ENCODE results near the gene NPL. TPM values are rescaled to one million over a fixed set of nuclear protein-coding genes. Genes with fewer than 3 reads are reported as not detected.

The NPL gene
- total RNA-seq, 1 donor from 2014 or later: 9.1 TPM

DNA sequence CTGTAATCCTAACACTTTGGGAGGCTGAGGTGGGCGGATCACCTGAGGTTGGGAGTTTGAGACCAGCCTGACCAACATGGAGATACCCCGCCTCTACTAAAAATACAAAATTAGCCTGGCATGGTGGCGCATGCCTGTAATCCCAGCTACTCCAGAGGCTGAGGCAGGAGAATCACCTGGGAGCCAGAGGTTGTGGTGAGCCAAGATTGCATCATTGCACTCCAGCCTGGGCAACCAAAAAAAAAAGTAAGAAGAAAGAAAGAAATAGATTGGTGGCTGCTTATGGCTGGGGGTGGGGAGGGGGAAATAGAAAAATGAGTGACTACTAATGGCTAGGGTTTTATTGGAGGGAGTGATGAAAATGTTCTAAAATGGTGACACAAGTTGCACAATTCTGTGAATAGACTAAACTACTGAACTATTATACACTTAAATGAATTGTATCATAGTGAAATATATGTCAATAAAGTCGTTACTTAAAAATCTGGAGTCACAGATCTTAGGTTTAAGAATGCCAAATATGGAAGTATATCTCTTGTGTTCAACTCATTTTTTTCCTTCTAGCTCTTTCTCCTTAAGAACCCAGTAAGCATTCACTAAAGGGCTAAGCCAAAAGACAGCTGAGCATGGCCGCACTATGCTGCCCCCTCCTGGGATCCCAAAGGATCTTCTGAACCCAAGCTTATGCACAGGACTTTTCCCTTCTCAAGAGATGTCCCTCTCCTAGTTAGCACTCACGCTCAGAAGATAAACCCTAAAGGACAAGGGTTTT, 3.2 kb upstream of the NPL start:
- Mint-ChIP-seq H3K4me1 (peaks cover 42% of the 10 kb centered on the region), H3K27ac (ENCODE audit: unreplicated experiment) (no peak overlapping the region), H3K36me3 (ENCODE audit: low read depth) (no peaks in the 10 kb centered on the region)

DNA sequence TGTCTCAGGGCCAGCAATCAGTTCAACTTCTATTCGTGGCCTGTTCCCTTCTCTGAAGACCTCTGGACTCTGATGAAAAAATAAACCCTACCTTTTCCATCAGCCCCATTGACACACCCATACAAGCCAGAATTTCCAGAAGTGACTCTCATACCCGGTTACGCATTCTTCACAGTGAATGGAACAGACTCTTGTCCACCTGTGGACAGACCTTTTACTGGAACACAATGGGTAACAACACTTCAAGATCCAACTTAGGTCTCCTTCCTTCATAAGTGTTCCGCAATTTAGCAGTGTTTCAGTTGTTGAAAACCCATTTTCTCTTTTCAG, 2.6 kb upstream of the NPL start:
- no peak overlapping the region for H3K27ac Mint-ChIP-seq (ENCODE audit: unreplicated experiment)
- no peak for DNase-seq (ENCODE audit: low read depth, low spot score)
- H3K36me3 Mint-ChIP-seq (ENCODE audit: low read depth): no peaks in the 10 kb centered on the region
- no peaks in the 10 kb centered on the region for H3K9me3 Mint-ChIP-seq
- H3K4me3 Mint-ChIP-seq: peak overlapping the region; percentile 82
- H3K27me3 Mint-ChIP-seq (ENCODE audit: low read depth): peaks cover 31% of the 10 kb centered on the region
- TF ChIP-seq, protein P1, sequence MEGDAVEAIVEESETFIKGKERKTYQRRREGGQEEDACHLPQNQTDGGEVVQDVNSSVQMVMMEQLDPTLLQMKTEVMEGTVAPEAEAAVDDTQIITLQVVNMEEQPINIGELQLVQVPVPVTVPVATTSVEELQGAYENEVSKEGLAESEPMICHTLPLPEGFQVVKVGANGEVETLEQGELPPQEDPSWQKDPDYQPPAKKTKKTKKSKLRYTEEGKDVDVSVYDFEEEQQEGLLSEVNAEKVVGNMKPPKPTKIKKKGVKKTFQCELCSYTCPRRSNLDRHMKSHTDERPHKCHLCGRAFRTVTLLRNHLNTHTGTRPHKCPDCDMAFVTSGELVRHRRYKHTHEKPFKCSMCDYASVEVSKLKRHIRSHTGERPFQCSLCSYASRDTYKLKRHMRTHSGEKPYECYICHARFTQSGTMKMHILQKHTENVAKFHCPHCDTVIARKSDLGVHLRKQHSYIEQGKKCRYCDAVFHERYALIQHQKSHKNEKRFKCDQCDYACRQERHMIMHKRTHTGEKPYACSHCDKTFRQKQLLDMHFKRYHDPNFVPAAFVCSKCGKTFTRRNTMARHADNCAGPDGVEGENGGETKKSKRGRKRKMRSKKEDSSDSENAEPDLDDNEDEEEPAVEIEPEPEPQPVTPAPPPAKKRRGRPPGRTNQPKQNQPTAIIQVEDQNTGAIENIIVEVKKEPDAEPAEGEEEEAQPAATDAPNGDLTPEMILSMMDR (conservative IDR thresholded peaks at IDR 0.05): no peak
- H3K4me1 Mint-ChIP-seq: peaks cover 40% of the 10 kb centered on the region

More for the DNA sequence above, 3.2 kb upstream of the NPL start:
- TF ChIP-seq, protein P1 (conservative IDR thresholded peaks at IDR 0.05): peak; percentile 75
- no peaks in the 10 kb centered on the region for H3K9me3 Mint-ChIP-seq
- H3K27me3 Mint-ChIP-seq (ENCODE audit: low read depth): peaks cover 31% of the 10 kb centered on the region
- DNase-seq (ENCODE audit: low read depth, low spot score): peak; percentile 67
- H3K4me3 Mint-ChIP-seq: peak overlapping the region; percentile 82

DNA sequence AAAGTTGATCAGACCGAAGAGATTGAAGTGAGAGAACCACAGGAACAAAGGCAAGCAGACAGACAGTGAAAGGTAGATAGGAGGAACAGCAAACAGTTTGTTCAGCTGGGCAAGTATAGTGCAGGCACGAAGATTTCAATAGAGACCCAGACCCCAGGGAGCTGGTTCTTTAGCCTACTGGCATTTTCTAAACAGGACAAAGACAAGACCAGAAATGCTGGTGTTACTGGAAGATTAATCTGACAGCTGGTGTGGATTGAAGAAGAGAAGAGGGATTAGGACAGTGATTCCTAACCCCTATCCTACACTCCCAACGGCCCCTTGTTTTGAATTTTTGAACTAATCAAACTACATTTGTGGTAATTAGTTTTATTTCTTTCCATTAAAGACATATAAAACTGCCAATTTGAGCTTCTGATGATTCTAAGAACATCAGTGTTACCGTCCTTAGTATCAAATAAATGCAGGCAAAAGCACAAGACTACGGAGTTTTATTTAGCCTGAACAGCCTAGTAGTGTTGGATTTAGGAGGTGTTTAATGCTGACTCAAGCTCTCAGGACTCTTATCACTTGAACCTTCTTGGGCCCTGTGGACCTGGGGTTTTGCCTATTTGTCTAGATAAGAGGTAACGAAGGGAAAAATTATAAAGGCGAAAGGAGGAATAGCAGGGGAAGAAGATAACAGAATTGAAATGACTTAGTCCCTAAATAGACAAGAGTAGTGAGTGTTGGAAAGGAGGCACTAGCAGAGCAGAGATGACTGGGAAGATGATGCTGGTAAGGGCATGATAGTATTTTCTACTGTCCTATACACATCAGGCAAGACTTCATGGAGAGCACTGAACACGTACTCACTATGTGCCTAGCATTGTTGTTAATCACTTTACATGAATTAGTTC, 2.0 kb downstream of the NPL start:
- Mint-ChIP-seq H3K4me1 (peaks cover 50% of the 10 kb centered on the region), H3K27me3 (ENCODE audit: low read depth) (peaks cover 31% of the 10 kb centered on the region), H3K4me3 (peak overlapping the region; percentile 20), H3K9me3 (no peaks in the 10 kb centered on the region), H3K36me3 (ENCODE audit: low read depth) (no peaks in the 10 kb centered on the region), H3K27ac (ENCODE audit: unreplicated experiment) (no peak overlapping the region)
- no peak for DNase-seq (ENCODE audit: low read depth, low spot score)
- TF ChIP-seq, protein P1 (conservative IDR thresholded peaks at IDR 0.05): no peak

DNA sequence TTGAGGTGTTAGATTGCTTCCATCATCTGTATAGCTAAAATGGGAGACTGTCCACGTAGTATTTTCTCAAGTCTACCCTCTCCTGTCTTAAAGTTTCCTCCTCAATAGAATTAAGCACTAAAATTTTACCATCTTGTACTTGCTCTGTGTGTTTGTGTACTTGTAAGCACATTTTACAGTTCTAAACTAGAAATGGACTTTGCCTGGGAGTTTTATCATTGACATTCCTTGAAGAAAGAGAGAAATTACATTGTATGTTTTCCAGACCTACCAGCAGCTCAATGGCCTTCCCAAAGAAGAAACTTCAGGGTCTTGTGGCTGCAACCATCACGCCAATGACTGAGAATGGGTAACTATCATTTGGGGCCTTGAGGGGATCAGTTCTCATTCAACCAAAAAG, 4.5 kb downstream of the NPL start:
- Mint-ChIP-seq H3K9me3 (no peaks in the 10 kb centered on the region), H3K4me3 (no peak overlapping the region), H3K36me3 (ENCODE audit: low read depth) (peaks cover 5% of the 10 kb centered on the region), H3K27ac (ENCODE audit: unreplicated experiment) (no peak overlapping the region), H3K4me1 (peaks cover 39% of the 10 kb centered on the region), H3K27me3 (ENCODE audit: low read depth) (peaks cover 15% of the 10 kb centered on the region)
- DNase-seq (ENCODE audit: low read depth, low spot score): no peak
- TF ChIP-seq, protein P1 (conservative IDR thresholded peaks at IDR 0.05): no peak

DNA sequence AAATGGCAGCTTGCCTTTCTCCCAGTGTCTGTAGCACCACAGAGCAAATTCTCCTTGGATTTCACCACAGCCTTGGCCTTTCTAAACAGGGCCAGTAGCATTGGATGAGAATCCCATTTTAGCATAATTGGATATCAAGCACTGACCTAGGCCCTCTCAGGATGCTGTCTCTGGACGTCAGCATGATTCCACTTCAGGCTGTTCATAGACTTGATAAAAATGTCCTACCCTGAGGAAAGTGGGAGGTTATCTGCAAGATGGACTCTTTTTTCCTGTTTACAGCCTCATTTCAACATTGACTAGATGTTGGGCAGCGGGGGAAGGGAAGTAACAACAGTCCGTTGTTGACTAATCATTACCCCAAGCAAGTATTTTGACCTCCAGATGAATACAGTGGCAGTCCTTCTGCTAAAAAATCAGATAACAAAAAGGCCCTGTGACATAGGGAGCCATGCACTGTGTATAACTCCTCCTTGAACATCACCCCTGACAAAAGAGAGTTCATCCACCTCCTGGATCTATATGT, 5.2 kb downstream of the NPL start:
- H3K4me1 Mint-ChIP-seq: peaks cover 37% of the 10 kb centered on the region
- H3K4me3 Mint-ChIP-seq: peak overlapping the region; percentile 65
- peaks cover 5% of the 10 kb centered on the region for H3K36me3 Mint-ChIP-seq (ENCODE audit: low read depth)

More for the DNA sequence above, 5.2 kb downstream of the NPL start:
- TF ChIP-seq, protein P1 (conservative IDR thresholded peaks at IDR 0.05): no peak
- no peaks in the 10 kb centered on the region for H3K9me3 Mint-ChIP-seq
- H3K27me3 Mint-ChIP-seq (ENCODE audit: low read depth): peaks cover 11% of the 10 kb centered on the region
- no peak for DNase-seq (ENCODE audit: low read depth, low spot score)
- H3K27ac Mint-ChIP-seq (ENCODE audit: unreplicated experiment): peak overlapping the region; percentile 20

Data from neural crest cell (in vitro differentiated cells).